Measurements from ENCODE around the gene HPCAL4.

HPCAL4 gene

GRCh38 chr1:39717809-39718208, 26.6 kb upstream of the HPCAL4 start:
- TF ChIP-seq, protein P1, sequence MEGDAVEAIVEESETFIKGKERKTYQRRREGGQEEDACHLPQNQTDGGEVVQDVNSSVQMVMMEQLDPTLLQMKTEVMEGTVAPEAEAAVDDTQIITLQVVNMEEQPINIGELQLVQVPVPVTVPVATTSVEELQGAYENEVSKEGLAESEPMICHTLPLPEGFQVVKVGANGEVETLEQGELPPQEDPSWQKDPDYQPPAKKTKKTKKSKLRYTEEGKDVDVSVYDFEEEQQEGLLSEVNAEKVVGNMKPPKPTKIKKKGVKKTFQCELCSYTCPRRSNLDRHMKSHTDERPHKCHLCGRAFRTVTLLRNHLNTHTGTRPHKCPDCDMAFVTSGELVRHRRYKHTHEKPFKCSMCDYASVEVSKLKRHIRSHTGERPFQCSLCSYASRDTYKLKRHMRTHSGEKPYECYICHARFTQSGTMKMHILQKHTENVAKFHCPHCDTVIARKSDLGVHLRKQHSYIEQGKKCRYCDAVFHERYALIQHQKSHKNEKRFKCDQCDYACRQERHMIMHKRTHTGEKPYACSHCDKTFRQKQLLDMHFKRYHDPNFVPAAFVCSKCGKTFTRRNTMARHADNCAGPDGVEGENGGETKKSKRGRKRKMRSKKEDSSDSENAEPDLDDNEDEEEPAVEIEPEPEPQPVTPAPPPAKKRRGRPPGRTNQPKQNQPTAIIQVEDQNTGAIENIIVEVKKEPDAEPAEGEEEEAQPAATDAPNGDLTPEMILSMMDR (IDR thresholded peaks at IDR 0.05), result no peak

- TF ChIP-seq, protein P1 (IDR thresholded peaks at IDR 0.05), result no peak
Measured at GRCh38 chr1:39713557-39713956, 22.3 kb upstream of the HPCAL4 start.

- TF ChIP-seq, protein P1 (IDR thresholded peaks at IDR 0.05), result no peak
Measured at GRCh38 chr1:39711966-39712340, 20.7 kb upstream of the HPCAL4 start.

- TF ChIP-seq, protein P1 (IDR thresholded peaks at IDR 0.05), result no peak
Measured at GRCh38 chr1:39711104-39711965, 20.1 kb upstream of the HPCAL4 start.

- TF ChIP-seq, protein P1 (IDR thresholded peaks at IDR 0.05), result no peak
Measured at GRCh38 chr1:39707506-39707905, 16.3 kb upstream of the HPCAL4 start.

- TF ChIP-seq, protein P1 (IDR thresholded peaks at IDR 0.05), result no peak
Measured at GRCh38 chr1:39704757-39705156, 13.5 kb upstream of the HPCAL4 start.

GRCh38 chr1:39701049-39701439, 9.8 kb upstream of the HPCAL4 start:
- TF ChIP-seq, protein P1 (IDR thresholded peaks at IDR 0.05), result no peak

Data from LNCAP (cell line).